Kidney (tissue), 14 donors: ENCODE data around the gene ERICH2. TPM values are rescaled to one million over a fixed set of nuclear protein-coding genes. Genes with fewer than 3 reads are reported as not detected.

Source experiments
- DNase-seq, 5 donors: peaks; one replicate each; pipeline ENCODE4 v3.0.0-alpha.2; 2013 to 2020
- FAIRE-seq: peaks from 2 replicates; lab custom pipeline; 2012; peaks lifted over from hg19 to GRCh38; lab: Jason Lieb, UNC
- H3K27ac ChIP-seq, 2 donors: one replicate each; pipeline ENCODE4 v1.7.0; 2013; ENCODE audit warnings: low read depth in 2 of 2, low read length in 2 of 2, inconsistent platforms in 1 of 2
- H3K27me3 ChIP-seq: one replicate; pipeline ENCODE4 v1.7.1; 2013; ENCODE audit warnings: low read length, inconsistent platforms; ENCODE audit not compliant: control insufficient read depth, insufficient read depth
- H3K36me3 ChIP-seq, 3 donors: one replicate each; pipeline versions ENCODE4 v1.7.0 to v1.7.1; 2013; ENCODE audit warnings: low read length in 3 of 3, control low read depth in 1 of 3, inconsistent platforms in 1 of 3; ENCODE audit not compliant: insufficient read depth in 3 of 3, control insufficient read depth in 2 of 3
- H3K4me1 ChIP-seq, 3 donors: one replicate each; pipeline versions ENCODE4 v1.7.0 to v1.7.1; 2013; ENCODE audit warnings: low read length in 3 of 3, inconsistent platforms in 1 of 3, low read depth in 1 of 3; ENCODE audit not compliant: control insufficient read depth in 2 of 3, insufficient read depth in 2 of 3
- H3K4me3 ChIP-seq, 3 donors: one replicate each; pipeline versions ENCODE4 v1.7.0 to v1.8.1; 2013; ENCODE audit warnings: low read length in 3 of 3, control low read depth in 1 of 3, inconsistent platforms in 1 of 3
- H3K9ac ChIP-seq, 3 donors: one replicate each; pipeline versions ENCODE4 v1.7.0 to v1.7.1; 2013; ENCODE audit warnings: low read length in 3 of 3, control low read depth in 1 of 3, inconsistent platforms in 1 of 3
- H3K9me3 ChIP-seq, 3 donors: one replicate each; pipeline versions ENCODE4 v1.7.0 to v1.7.1; 2013; ENCODE audit warnings: low read length in 3 of 3, control low read depth in 1 of 3, inconsistent platforms in 1 of 3; ENCODE audit not compliant: control insufficient read depth in 2 of 3, insufficient read depth in 1 of 3
- intact Hi-C: fragments of 100-400 bp; cut with DNase I; formaldehyde crosslinking; loops from one replicate; pipeline ENCODE4 v1.11.1; 2022
- polyA plus RNA-seq: library from polyadenylated mRNA; stranded (reverse); fragments of 350-450 nt; fragmentation: Illumina TruSeq; extraction: RNeasy Lipid Tissue Mini Kit (QIAGEN cat#74804); gene quantifications from one replicate; pipeline ENCODE4 v1.2.3, GENCODE V29; 2014; ENCODE audit warnings: low read depth, low replicate concordance; ENCODE audit not compliant: insufficient read depth
- total RNA-seq: library from RNA; stranded (reverse); fragmentation: NEBNext Ultra II Directional; extraction: Animal tissue kit (Norgen Biotek cat#: 25700); gene quantifications from one replicate; pipeline ENCODE4 v1.2.1, GENCODE V29; 2021
- TF ChIP-seq, protein P1 (sequence below): IDR thresholded peaks from 3 replicates; pipeline ENCODE4 v1.5.1; 2012; ENCODE audit warnings: mild to moderate bottlenecking, moderate library complexity, borderline replicate concordance; ENCODE audit not compliant: insufficient read depth; ENCODE audit errors: extremely low read depth
- donor health status: control.
- donor health status: control.
- donor health status: control.
- donor health status: control.
- donor health status: control.
- donor health status: DM: yes; HTN: yes; CAD: no.
- donor health status: Normal renal cell carcinoma (clear cell type).

ERICH2 gene
- total and polyA plus RNA-seq, 2 donors from 2014 or later = 0.91 to 4.0 TPM

DNA sequence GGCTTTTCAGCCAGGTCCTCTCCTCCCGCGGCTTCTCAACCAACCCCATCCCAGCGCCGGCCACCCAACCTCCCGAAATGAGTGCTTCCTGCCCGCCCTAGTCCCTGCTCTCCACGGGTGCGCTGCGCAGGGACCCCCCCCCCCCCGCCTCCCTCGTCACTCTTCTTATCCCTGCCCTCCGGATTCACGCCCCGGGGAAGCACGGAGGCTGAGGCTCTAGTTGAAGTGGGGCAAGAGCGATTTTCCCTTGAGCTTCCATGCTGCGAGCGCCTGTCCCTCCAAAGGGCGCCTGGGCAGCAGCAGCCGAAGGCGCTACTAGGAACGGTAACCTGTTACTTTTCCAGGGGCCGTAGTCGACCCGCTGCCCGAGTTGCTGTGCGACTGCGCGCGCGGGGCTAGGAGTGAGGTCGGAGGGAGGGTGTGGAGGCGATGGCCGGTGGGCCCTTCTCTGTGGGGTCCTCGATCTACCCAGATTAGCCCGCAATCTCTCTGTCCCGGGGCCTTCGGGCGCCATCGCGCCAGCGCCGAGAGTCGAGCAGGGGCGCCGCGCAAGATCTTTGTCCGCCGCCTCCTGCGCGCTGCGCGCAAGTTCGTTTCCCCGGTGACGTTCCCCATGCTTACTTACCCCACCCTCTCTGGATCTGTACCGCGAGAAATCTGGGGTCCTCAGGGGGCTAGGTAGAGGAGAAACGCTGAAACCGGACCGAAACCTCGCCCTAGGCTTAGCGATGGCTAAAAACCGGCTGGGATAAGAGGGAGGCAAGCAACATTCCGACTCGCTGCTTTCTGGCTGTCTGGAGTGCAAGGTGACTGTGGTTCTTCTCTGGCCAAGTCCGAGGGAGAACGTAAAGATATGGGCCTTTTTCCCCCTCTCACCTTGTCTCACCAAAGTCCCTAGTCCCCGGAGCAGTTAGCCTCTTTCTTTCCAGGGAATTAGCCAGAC, 47.2 kb downstream of the ERICH2 start:
- DNase-seq = peak in 2 of 5 donors; percentile 45 to 56
- TF ChIP-seq, protein P1, sequence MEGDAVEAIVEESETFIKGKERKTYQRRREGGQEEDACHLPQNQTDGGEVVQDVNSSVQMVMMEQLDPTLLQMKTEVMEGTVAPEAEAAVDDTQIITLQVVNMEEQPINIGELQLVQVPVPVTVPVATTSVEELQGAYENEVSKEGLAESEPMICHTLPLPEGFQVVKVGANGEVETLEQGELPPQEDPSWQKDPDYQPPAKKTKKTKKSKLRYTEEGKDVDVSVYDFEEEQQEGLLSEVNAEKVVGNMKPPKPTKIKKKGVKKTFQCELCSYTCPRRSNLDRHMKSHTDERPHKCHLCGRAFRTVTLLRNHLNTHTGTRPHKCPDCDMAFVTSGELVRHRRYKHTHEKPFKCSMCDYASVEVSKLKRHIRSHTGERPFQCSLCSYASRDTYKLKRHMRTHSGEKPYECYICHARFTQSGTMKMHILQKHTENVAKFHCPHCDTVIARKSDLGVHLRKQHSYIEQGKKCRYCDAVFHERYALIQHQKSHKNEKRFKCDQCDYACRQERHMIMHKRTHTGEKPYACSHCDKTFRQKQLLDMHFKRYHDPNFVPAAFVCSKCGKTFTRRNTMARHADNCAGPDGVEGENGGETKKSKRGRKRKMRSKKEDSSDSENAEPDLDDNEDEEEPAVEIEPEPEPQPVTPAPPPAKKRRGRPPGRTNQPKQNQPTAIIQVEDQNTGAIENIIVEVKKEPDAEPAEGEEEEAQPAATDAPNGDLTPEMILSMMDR = no peak

DNA sequence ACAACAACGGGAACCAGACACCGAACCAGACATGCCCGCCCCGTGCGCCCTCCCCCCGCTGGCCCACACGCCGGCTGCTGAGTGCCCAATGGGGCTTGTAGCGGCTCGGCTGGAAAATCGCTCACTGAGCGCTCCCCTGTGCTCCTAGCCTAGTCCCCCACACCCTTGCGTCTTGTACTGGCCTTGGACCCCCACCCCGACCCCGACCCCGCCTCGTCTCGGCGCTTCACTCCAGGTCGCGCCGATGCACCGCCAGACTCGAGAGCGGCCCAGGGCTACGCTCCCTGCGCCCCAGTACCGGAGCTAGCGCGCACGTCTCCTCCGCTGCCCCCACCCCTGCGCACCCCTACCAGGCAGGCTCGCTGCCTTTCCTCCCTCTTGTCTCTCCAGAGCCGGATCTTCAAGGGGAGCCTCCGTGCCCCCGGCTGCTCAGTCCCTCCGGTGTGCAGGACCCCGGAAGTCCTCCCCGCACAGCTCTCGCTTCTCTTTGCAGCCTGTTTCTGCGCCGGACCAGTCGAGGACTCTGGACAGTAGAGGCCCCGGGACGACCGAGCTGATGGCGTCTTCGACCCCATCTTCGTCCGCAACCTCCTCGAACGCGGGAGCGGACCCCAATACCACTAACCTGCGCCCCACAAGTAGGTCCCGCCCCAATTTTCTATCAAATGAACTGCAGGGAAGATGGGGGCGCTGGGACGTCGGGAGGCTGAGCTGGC, 48.0 kb downstream of the ERICH2 start:
- no peak overlapping the region for H3K27ac ChIP-seq

More for the DNA sequence above, 47.2 kb downstream of the ERICH2 start:
- Histone ChIP-seq H3K4me1 (peaks cover 3 to 18% (median 15%) of the 10 kb centered on the region in 3 donors), H3K9me3 (no peaks in the 10 kb centered on the region), H3K4me3 (peak overlapping the region; percentile 34 to 69 (median 67)), H3K27me3 (peaks cover 68% of the 10 kb centered on the region), H3K36me3 (no peaks in the 10 kb centered on the region), H3K9ac (peak overlapping the region in 2 of 3 donors; percentile 46 to 57), H3K27ac (peak overlapping the region; percentile 15 to 63)
- intact Hi-C loops = no loop called here
- FAIRE-seq = no peak

DNA sequence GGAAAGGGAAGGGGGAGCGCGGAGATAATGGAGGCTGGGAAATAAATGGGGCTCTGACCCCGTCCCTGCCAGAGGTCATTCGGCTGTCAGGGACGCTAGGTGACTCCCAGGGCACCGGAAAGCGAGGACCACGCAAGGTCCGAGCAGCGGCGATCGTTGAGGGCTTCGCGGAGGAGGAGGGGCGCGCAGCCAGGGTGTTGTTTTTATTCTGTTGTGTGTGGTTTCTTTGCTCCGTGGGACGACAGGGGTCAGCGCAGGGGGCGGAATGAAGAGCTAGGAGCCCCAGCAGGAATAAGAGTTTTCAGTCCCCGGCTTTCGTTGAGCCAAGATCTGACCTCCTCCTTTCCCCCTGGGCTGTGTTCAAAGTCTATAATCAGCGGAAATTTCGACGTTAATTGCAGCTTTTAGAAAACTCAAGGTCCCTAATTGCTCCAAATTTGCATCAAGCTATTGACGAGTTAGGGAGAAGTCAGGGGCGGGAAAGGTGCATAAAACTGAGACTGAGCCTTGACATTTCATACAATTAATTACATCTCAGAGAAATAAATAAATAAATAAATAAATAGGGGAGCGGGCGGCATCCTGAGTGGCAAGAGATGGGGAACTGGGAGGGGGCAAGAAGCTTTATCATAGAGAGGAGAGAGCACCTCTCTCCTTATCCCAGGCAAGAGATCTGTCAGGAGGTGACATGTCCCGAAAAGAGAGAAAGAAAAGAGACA, 48.7 kb downstream of the ERICH2 start:
- peak overlapping the region in 1 of 3 donors; percentile 67 for H3K4me3 ChIP-seq
- H3K36me3 ChIP-seq = no peaks in the 10 kb centered on the region
- DNase-seq (peak in 1 of 5 donors; percentile 43), FAIRE-seq (no peak)
- H3K27me3 ChIP-seq = peaks cover 68% of the 10 kb centered on the region
- H3K27ac ChIP-seq = no peak overlapping the region
- intact Hi-C loops = no loop called here
- H3K9ac ChIP-seq = no peak overlapping the region
- H3K9me3 ChIP-seq = no peaks in the 10 kb centered on the region
- H3K4me1 ChIP-seq = peaks cover 3 to 25% (median 6%) of the 10 kb centered on the region in 3 donors
- TF ChIP-seq, protein P1 = no peak

More for the DNA sequence above, 48.0 kb downstream of the ERICH2 start:
- TF ChIP-seq, protein P1 = no peak
- peaks cover 71% of the 10 kb centered on the region for H3K27me3 ChIP-seq
- intact Hi-C loops = no loop called here
- FAIRE-seq = no peak
- no peaks in the 10 kb centered on the region for H3K36me3 ChIP-seq
- peaks cover 3 to 21% (median 12%) of the 10 kb centered on the region in 3 donors for H3K4me1 ChIP-seq
- DNase-seq = peak in 2 of 5 donors; percentile 22 to 58
- no peaks in the 10 kb centered on the region for H3K9me3 ChIP-seq
- H3K4me3 ChIP-seq = peak overlapping the region in 2 of 3 donors; percentile 67 to 69
- peak overlapping the region in 1 of 3 donors; percentile 46 for H3K9ac ChIP-seq
